Keratinocyte (primary cell): Measurements from ENCODE around the gene ABCA7. TPM values are rescaled to one million over a fixed set of nuclear protein-coding genes. Genes with fewer than 3 reads are reported as not detected.
A peak's percentile ranks its signal among the peaks of the same experiment; 100 is the strongest.

Experiments used
- DNase-seq: peaks from one replicate; pipeline ENCODE4 v3.0.0-alpha.2; 2011; ENCODE audit warnings: low read depth, missing footprints, low spot score
- FAIRE-seq: peaks from 2 replicates; lab custom pipeline; 2011; peaks lifted over from hg19 to GRCh38; lab: Jason Lieb, UNC
- H2AFZ ChIP-seq: 2 replicates; pipeline ENCODE4 v1.6.0; 2012; ENCODE audit warnings: low read length, control low read depth, inconsistent platforms; ENCODE audit not compliant: control insufficient read depth
- H3K27ac ChIP-seq: 2 replicates; pipeline ENCODE4 v1.5.1; 2011; ENCODE audit warnings: low read length; ENCODE audit not compliant: control insufficient read depth, insufficient read depth
- H3K27me3 ChIP-seq: 3 replicates; pipeline ENCODE4 v1.6.0; 2011; ENCODE audit warnings: low read length; ENCODE audit not compliant: control insufficient read depth, insufficient read depth; ENCODE audit errors: extremely low read depth
- H3K36me3 ChIP-seq, 2 experiments: 2 replicates in 1 of 2; 3 replicates in 1 of 2; pipeline ENCODE4 v1.5.1; 2011; ENCODE audit warnings: low read length in 2 of 2, mild to moderate bottlenecking in 1 of 2; ENCODE audit not compliant: control insufficient read depth in 2 of 2, insufficient read depth in 2 of 2; ENCODE audit errors: extremely low read depth in 1 of 2
- H3K4me1 ChIP-seq: 3 replicates; pipeline ENCODE4 v1.5.1; 2011; ENCODE audit warnings: low read length; ENCODE audit not compliant: control insufficient read depth, insufficient read depth; ENCODE audit errors: extremely low read depth
- H3K4me2 ChIP-seq: 3 replicates; pipeline ENCODE4 v1.6.0; 2011; ENCODE audit warnings: low read depth, low read length; ENCODE audit not compliant: control insufficient read depth, insufficient read depth; ENCODE audit errors: extremely low read depth
- H3K4me3 ChIP-seq, 3 experiments: fragments of 200-600 bp in 1 of 3; sonication (generic) in 1 of 3; 2 replicates in 2 of 3; 3 replicates in 1 of 3; pipeline ENCODE4 v1.5.1; 2011 to 2016; ENCODE audit warnings: low read length in 3 of 3, mild to moderate bottlenecking in 3 of 3, control low read depth in 2 of 3, inconsistent platforms in 1 of 3, low read depth in 1 of 3, mixed read lengths in 1 of 3, mixed run types in 1 of 3, moderate library complexity in 1 of 3; ENCODE audit not compliant: control insufficient read depth in 2 of 3, insufficient read depth in 2 of 3; ENCODE audit errors: extremely low read depth in 1 of 3
- H3K79me2 ChIP-seq: 2 replicates; pipeline ENCODE4 v1.6.0; 2012; ENCODE audit warnings: low read length; ENCODE audit not compliant: control insufficient read depth, insufficient read depth
- H3K9ac ChIP-seq: 3 replicates; pipeline ENCODE4 v1.6.0; 2011; ENCODE audit warnings: low read length; ENCODE audit not compliant: control insufficient read depth, insufficient read depth; ENCODE audit errors: extremely low read depth
- H3K9me1 ChIP-seq: 3 replicates; pipeline ENCODE4 v1.6.0; 2011; ENCODE audit warnings: low read length; ENCODE audit not compliant: control insufficient read depth, insufficient read depth; ENCODE audit errors: extremely low read depth
- H3K9me3 ChIP-seq: 2 replicates; pipeline ENCODE4 v1.5.1; 2012; ENCODE audit warnings: low read depth, low read length; ENCODE audit not compliant: control insufficient read depth
- H4K20me1 ChIP-seq: 3 replicates; pipeline ENCODE4 v1.6.0; 2011; ENCODE audit warnings: low read length; ENCODE audit not compliant: control insufficient read depth, insufficient read depth; ENCODE audit errors: extremely low read depth
- CTCF ChIP-seq, 3 experiments: IDR thresholded peaks in 1 of 3; conservative IDR thresholded peaks in 1 of 3; optimal IDR thresholded peaks in 1 of 3; 2 replicates in 2 of 3; 3 replicates in 1 of 3; pipeline versions ENCODE3 to v1.5.1; 2011; ENCODE audit warnings: low read length in 3 of 3, mild to moderate bottlenecking in 3 of 3, moderate library complexity in 2 of 3, control low read depth in 1 of 3, inconsistent platforms in 1 of 3; ENCODE audit not compliant: insufficient read depth in 2 of 3; ENCODE audit errors: extremely low read depth in 1 of 3
- EZH2 ChIP-seq: IDR thresholded peaks from one replicate; pipeline ENCODE4 v1.6.1; 2012; ENCODE audit warnings: inconsistent platforms, mild to moderate bottlenecking, low read length, moderate library complexity
- dilution Hi-C: fragments of 300-500 bp; cut with MboI; formaldehyde crosslinking; loops from one replicate; pipeline ENCODE4 v1.7.0; 2020; ENCODE audit warnings: low sequenced_read_pairs; ENCODE audit not compliant: extremely low pct_ligation_motif_present
- polyA plus RNA-seq, 5 experiments: library from polyadenylated mRNA; depleted of rRNA in 3 of 5; stranded (reverse) in 3 of 5; stranded (forward) in 1 of 5; unstranded in 1 of 5; fragments of >200 nt; gene quantifications; 1 replicate in 1 of 5; 2 replicates in 3 of 5; 3 replicates in 1 of 5; pipeline versions ENCODE4 v1.2.1 to v1.2.3, GENCODE V29; 2011 to 2012; ENCODE audit warnings: missing spikeins in 2 of 5, low read depth in 1 of 5, low replicate concordance in 1 of 5

Gene ABCA7
- polyA plus RNA-seq, 1 donor (not counting 4 experiments of a cell fraction or from before 2014, with no cell fraction given): 7.4 TPM

GRCh38 chr19:1037621-1038064, 2.3 kb upstream of the ABCA7 start:
- Histone ChIP-seq H3K9ac (no peak overlapping the region), H3K27me3 (no peaks in the 10 kb centered on the region), H3K9me1 (no peaks in the 10 kb centered on the region), H3K4me3 (no peak overlapping the region), H2AFZ (no peak overlapping the region), H4K20me1 (peaks cover 9% of the 10 kb centered on the region), H3K36me3 (peaks cover 25 to 32% of the 10 kb centered on the region in 2 experiments), H3K4me1 (peaks cover 23% of the 10 kb centered on the region), H3K79me2 (peaks cover 16% of the 10 kb centered on the region), H3K4me2 (no peak overlapping the region), H3K27ac (no peak overlapping the region), H3K9me3 (no peaks in the 10 kb centered on the region)
- FAIRE-seq (no peak), DNase-seq (no peak)
- no peak for TF ChIP-seq CTCF (optimal IDR thresholded peaks at IDR 0.05 in 1 of 3, IDR thresholded peaks at IDR 0.05 in 1 of 3, conservative IDR thresholded peaks at IDR 0.05 in 1 of 3; ENCODE audit: extremely low read depth in 1 of 3, insufficient read depth in 2 of 3, low read length in 3 of 3)
- TF ChIP-seq EZH2: no peak
- dilution Hi-C loops: no loop called here

GRCh38 chr19:1038978-1039645, 795 bp upstream of the ABCA7 start:
- Histone ChIP-seq H3K36me3 (peaks cover 24 to 26% of the 10 kb centered on the region in 2 experiments), H3K4me2 (peak overlapping the region; percentile 96)

More at GRCh38 chr19:1038978-1039645, 795 bp upstream of the ABCA7 start:
- Histone ChIP-seq H4K20me1 (peaks cover 9% of the 10 kb centered on the region), H3K9me1 (no peaks in the 10 kb centered on the region), H2AFZ (no peak overlapping the region), H3K27ac (no peak overlapping the region), H3K4me3 (peak overlapping the region in 1 of 3 experiments; percentile 75), H3K79me2 (peaks cover 9% of the 10 kb centered on the region), H3K9me3 (no peaks in the 10 kb centered on the region), H3K27me3 (no peaks in the 10 kb centered on the region), H3K4me1 (peaks cover 29% of the 10 kb centered on the region), H3K9ac (no peak overlapping the region)
- FAIRE-seq (no peak), DNase-seq (no peak)
- TF ChIP-seq CTCF (optimal IDR thresholded peaks at IDR 0.05 in 1 of 3, IDR thresholded peaks at IDR 0.05 in 1 of 3, conservative IDR thresholded peaks at IDR 0.05 in 1 of 3; ENCODE audit: extremely low read depth in 1 of 3, insufficient read depth in 2 of 3, low read length in 3 of 3) (no peak), EZH2 (no peak)
- dilution Hi-C loops: no loop called here
